Measurements from ENCODE around the gene POMGNT2.

The POMGNT2 gene

DNA sequence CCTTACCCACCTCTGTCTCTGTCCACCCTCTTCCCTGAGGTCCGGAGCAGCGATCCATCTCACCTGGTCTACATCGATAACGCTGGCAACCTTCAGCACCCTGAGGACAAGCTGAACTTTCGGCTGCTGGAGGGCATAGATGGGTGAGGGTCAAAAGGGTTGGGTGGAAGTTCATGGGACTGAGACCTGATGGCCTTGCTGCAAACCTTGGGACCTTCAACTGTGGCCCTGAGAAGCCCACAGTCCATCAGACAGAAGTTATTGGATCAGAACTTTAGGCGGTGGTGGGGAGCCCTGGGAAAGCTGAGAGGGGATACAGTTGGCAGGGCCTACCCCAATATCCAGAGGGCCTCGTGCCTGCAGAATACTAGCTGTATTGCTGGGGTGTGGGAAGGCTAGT, 50.5 kb downstream of the POMGNT2 start:
- Histone ChIP-seq H3K27me3 (ENCODE audit: insufficient read depth, low read length, poor library complexity, severe bottlenecking) (no peaks in the 10 kb centered on the region), H2AFZ (ENCODE audit: low read length) (no peak overlapping the region), H3K9ac (ENCODE audit: low read depth, low read length, poor library complexity, severe bottlenecking) (no peak overlapping the region), H3K79me2 (ENCODE audit: insufficient read depth, low read length) (no peaks in the 10 kb centered on the region), H3K36me3 (ENCODE audit: insufficient read depth, low read length) (no peaks in the 10 kb centered on the region), H3K4me2 (ENCODE audit: low read depth, low read length, poor library complexity, severe bottlenecking) (no peak overlapping the region), H3K4me1 (ENCODE audit: insufficient read depth, low read length, poor library complexity, severe bottlenecking) (peaks cover 2% of the 10 kb centered on the region), H3K9me3 (ENCODE audit: insufficient read depth, low read depth, low read length) (peaks cover 4% of the 10 kb centered on the region; the same call in 1 of the 2 replicates), H3K4me3 (ENCODE audit: low read length, poor library complexity, severe bottlenecking) (no peak overlapping the region), H3K9me2 (replicated peaks; ENCODE audit: low read depth, low read length) (no peaks in the 10 kb centered on the region), H4K20me1 (ENCODE audit: insufficient read depth, low read length, poor library complexity, severe bottlenecking) (no peaks in the 10 kb centered on the region), H3F3A (ENCODE audit: low read depth) (no peaks in the 10 kb centered on the region)
- TF ChIP-seq CTCF (conservative IDR thresholded peaks at IDR 0.05; ENCODE audit: low read length): no peak
- no peak for TF ChIP-seq EZH2phosphoT487 (IDR thresholded peaks at IDR 0.05; ENCODE audit: borderline replicate concordance)

GRCh38 chr3:43054754-43055153, 51.1 kb downstream of the POMGNT2 start:
- H3K9ac ChIP-seq (ENCODE audit: low read depth, low read length, poor library complexity, severe bottlenecking): no peak overlapping the region
- H3K27me3 ChIP-seq (ENCODE audit: insufficient read depth, low read length, poor library complexity, severe bottlenecking): no peaks in the 10 kb centered on the region
- no peak overlapping the region for H3K4me2 ChIP-seq (ENCODE audit: low read depth, low read length, poor library complexity, severe bottlenecking)
- H3K9me2 ChIP-seq (replicated peaks; ENCODE audit: low read depth, low read length): no peaks in the 10 kb centered on the region
- no peaks in the 10 kb centered on the region for H4K20me1 ChIP-seq (ENCODE audit: insufficient read depth, low read length, poor library complexity, severe bottlenecking)
- no peaks in the 10 kb centered on the region for H3K4me1 ChIP-seq (ENCODE audit: insufficient read depth, low read length, poor library complexity, severe bottlenecking)
- H3F3A ChIP-seq (ENCODE audit: low read depth): no peaks in the 10 kb centered on the region
- no peaks in the 10 kb centered on the region for H3K79me2 ChIP-seq (ENCODE audit: insufficient read depth, low read length)
- no peak overlapping the region for H2AFZ ChIP-seq (ENCODE audit: low read length)
- peaks cover 4% of the 10 kb centered on the region; the same call in 1 of the 2 replicates for H3K9me3 ChIP-seq (ENCODE audit: insufficient read depth, low read depth, low read length)
- TF ChIP-seq CTCF (conservative IDR thresholded peaks at IDR 0.05; ENCODE audit: low read length) (no peak), EZH2phosphoT487 (IDR thresholded peaks at IDR 0.05; ENCODE audit: borderline replicate concordance) (no peak)
- H3K4me3 ChIP-seq (ENCODE audit: low read length, poor library complexity, severe bottlenecking): no peak overlapping the region
- H3K36me3 ChIP-seq (ENCODE audit: insufficient read depth, low read length): no peaks in the 10 kb centered on the region

- Histone ChIP-seq H3K27me3 (ENCODE audit: insufficient read depth, low read length, poor library complexity, severe bottlenecking) (no peaks in the 10 kb centered on the region), H3F3A (ENCODE audit: low read depth) (no peaks in the 10 kb centered on the region), H3K36me3 (ENCODE audit: insufficient read depth, low read length) (no peaks in the 10 kb centered on the region), H3K79me2 (ENCODE audit: insufficient read depth, low read length) (no peaks in the 10 kb centered on the region), H2AFZ (ENCODE audit: low read length) (no peak overlapping the region), H3K9me3 (ENCODE audit: insufficient read depth, low read depth, low read length) (peaks cover 4% of the 10 kb centered on the region; the same call in 1 of the 2 replicates), H3K4me3 (ENCODE audit: low read length, poor library complexity, severe bottlenecking) (no peak overlapping the region), H3K4me1 (ENCODE audit: insufficient read depth, low read length, poor library complexity, severe bottlenecking) (no peaks in the 10 kb centered on the region), H3K9me2 (replicated peaks; ENCODE audit: low read depth, low read length) (no peaks in the 10 kb centered on the region), H3K9ac (ENCODE audit: low read depth, low read length, poor library complexity, severe bottlenecking) (no peak overlapping the region), H3K4me2 (ENCODE audit: low read depth, low read length, poor library complexity, severe bottlenecking) (no peak overlapping the region), H4K20me1 (ENCODE audit: insufficient read depth, low read length, poor library complexity, severe bottlenecking) (no peaks in the 10 kb centered on the region)
- TF ChIP-seq EZH2phosphoT487 (IDR thresholded peaks at IDR 0.05; ENCODE audit: borderline replicate concordance) (no peak), CTCF (conservative IDR thresholded peaks at IDR 0.05; ENCODE audit: low read length) (no peak)
Observed at GRCh38 chr3:43053291-43053690, 52.6 kb downstream of the POMGNT2 start.
